Fibroblast of lung (primary cell): ENCODE measurements around the gene CTRB2.

ENCODE experiments used
- EZH2 ChIP-seq: IDR thresholded peaks from 2 replicates; pipeline ENCODE4 v1.5.1; 2012; ENCODE audit warnings: low read length, control low read depth, mild to moderate bottlenecking; ENCODE audit errors: missing control alignments
- TF ChIP-seq, protein P1 (sequence below), 2 donors: IDR thresholded peaks in 1 of 2; conservative IDR thresholded peaks in 1 of 2; 1 replicate in 1 of 2; 2 replicates in 1 of 2; pipeline ENCODE4 v1.5.1; 2011 to 2012; ENCODE audit warnings: low read length in 2 of 2, control low read depth in 1 of 2, inconsistent platforms in 1 of 2, low read depth in 1 of 2, mild to moderate bottlenecking in 1 of 2

DNA sequence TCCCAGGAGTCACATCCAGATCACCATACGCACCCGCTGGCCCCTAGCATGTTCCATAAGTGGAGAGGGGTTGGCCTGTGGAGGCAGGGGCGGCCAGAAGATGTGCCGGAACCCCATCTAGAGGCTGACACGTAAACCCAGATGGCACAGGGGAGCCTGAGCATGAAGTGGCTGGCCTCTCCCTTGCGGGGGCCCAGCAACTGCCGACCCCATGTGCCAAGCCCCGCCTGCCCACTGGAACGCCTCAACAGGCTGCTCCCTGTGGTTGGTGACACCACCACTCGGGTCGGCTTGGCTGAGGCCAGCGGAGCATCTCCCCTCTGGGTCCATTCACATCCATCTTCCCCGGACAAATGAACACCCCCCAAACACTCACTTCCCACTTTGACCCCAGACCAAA is 35.0 kb upstream of the CTRB2 start:
- TF ChIP-seq, protein P1, sequence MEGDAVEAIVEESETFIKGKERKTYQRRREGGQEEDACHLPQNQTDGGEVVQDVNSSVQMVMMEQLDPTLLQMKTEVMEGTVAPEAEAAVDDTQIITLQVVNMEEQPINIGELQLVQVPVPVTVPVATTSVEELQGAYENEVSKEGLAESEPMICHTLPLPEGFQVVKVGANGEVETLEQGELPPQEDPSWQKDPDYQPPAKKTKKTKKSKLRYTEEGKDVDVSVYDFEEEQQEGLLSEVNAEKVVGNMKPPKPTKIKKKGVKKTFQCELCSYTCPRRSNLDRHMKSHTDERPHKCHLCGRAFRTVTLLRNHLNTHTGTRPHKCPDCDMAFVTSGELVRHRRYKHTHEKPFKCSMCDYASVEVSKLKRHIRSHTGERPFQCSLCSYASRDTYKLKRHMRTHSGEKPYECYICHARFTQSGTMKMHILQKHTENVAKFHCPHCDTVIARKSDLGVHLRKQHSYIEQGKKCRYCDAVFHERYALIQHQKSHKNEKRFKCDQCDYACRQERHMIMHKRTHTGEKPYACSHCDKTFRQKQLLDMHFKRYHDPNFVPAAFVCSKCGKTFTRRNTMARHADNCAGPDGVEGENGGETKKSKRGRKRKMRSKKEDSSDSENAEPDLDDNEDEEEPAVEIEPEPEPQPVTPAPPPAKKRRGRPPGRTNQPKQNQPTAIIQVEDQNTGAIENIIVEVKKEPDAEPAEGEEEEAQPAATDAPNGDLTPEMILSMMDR (conservative IDR thresholded peaks at IDR 0.05 in 1 of 2, IDR thresholded peaks at IDR 0.05 in 1 of 2; ENCODE audit: low read depth in 1 of 2, low read length in 2 of 2) = no peak
- no peak for TF ChIP-seq EZH2
